Activated naive CD4-positive, alpha-beta T cell treated with anti-CD3 and anti-CD28 coated beads, Interleukin-2, amount 50 U/mL, for 72 hours (primary cell): ENCODE data around the gene MPG. TPM values are rescaled to one million over a fixed set of nuclear protein-coding genes. Genes with fewer than 3 reads are reported as not detected.
A peak's percentile ranks its signal among the peaks of the same experiment; 100 is the strongest.

Experiments used
- ATAC-seq, 2 donors: fragments of 150-1000 bp; cut with Tn5 transposase; 2 replicates each; pipeline ENCODE4 v1.10.0; 2021; ENCODE audit warnings: mild to moderate bottlenecking in 2 of 2, moderate library complexity in 2 of 2
- DNase-seq, 2 donors: peaks; one replicate each; pipeline ENCODE4 v3.0.0; 2021 to 2022; ENCODE audit warnings: low spot score in 2 of 2
- H3K27ac Mint-ChIP-seq, 2 donors: one replicate each; pipeline ENCODE4 v1.8.0; 2022; ENCODE audit warnings: mild to moderate bottlenecking in 2 of 2, mixed read lengths in 2 of 2
- H3K36me3 Mint-ChIP-seq, 2 donors: one replicate each; pipeline ENCODE4 v1.8.0; 2022; ENCODE audit warnings: mixed read lengths in 2 of 2
- H3K9me3 Mint-ChIP-seq, 2 donors: one replicate each; pipeline ENCODE4 v1.8.0; 2022; ENCODE audit warnings: mixed read lengths in 2 of 2
- total RNA-seq, 2 donors: library from RNA; stranded (reverse); gene quantifications; one replicate each; pipeline ENCODE4 v1.2.3, GENCODE V29; 2022

MPG gene
- total RNA-seq, 2 donors from 2014 or later = 32.6 to 65.6 TPM

DNA sequence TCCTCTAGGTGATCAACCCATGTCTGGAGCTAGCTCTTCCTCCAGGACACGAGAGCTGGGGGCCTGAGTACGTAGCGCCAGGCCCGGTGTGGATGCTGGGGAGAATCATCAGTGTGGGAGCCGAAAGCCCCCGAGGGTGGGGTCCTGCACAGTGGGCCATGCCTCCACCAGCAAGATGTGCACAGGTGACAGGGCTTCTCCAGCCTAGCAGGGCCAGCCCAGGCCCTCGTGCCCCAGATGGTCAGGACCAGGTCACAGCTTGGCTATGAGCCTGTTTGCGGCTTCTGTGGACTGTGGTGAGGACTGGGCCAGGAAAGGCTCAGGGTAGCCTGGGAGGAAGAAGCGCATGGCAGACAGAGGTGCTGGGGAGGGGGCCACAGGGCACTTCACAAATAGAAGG is 7.8 kb downstream of the MPG start:
- no peaks in the 10 kb centered on the region for H3K9me3 Mint-ChIP-seq
- ATAC-seq = no peak
- H3K36me3 Mint-ChIP-seq = no peaks in the 10 kb centered on the region
- DNase-seq = no peak
- H3K27ac Mint-ChIP-seq = peak overlapping the region; percentile 65 to 89

DNA sequence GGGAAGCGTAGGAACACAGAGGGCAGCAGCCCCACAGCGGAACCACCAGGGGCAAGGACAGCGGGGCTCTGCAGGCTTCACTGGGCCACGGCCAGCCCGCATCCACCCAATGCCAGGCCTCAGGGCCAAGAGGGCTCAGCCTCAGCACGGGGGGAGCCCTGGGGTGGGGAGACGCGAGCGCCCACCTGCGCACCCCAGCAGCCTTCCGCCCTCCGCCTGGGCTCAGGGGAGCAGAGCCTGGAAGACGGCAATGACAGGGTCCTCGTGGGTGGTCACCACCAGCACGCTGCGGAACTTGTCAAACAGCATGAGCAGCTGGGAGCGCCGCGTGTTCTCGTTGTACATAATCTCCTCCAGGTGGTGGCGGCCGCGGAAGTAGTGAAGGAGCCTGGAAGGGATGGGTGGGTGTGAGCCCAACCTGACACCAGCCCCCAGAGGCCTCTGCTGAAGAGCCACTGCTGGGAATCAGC is 8.5 kb downstream of the MPG start:
- Mint-ChIP-seq H3K36me3 (no peaks in the 10 kb centered on the region), H3K9me3 (no peaks in the 10 kb centered on the region), H3K27ac (peak overlapping the region in 1 of 2 donors; percentile 65)
- no peak for ATAC-seq
- DNase-seq = no peak

DNA sequence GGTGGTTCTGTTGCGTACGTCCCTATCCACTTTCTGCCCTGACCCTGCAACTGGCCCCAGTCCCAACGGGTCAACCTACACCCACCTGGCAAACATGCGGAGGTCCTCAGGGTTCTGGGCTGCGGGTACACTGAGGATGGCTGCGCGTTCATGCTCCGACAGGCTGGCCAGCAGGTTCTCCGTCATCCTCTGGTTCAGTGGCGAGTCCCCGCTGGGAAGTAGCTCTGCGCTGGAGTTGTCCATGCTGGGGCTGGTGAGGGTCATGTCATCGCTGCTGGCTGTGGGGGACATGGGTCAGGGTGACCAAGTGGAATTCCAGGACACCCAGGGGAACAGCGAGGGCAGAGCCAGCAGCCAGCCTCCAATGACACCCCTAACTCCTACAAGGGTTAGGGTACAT is 10.6 kb downstream of the MPG start:
- H3K36me3 Mint-ChIP-seq = no peaks in the 10 kb centered on the region

DNA sequence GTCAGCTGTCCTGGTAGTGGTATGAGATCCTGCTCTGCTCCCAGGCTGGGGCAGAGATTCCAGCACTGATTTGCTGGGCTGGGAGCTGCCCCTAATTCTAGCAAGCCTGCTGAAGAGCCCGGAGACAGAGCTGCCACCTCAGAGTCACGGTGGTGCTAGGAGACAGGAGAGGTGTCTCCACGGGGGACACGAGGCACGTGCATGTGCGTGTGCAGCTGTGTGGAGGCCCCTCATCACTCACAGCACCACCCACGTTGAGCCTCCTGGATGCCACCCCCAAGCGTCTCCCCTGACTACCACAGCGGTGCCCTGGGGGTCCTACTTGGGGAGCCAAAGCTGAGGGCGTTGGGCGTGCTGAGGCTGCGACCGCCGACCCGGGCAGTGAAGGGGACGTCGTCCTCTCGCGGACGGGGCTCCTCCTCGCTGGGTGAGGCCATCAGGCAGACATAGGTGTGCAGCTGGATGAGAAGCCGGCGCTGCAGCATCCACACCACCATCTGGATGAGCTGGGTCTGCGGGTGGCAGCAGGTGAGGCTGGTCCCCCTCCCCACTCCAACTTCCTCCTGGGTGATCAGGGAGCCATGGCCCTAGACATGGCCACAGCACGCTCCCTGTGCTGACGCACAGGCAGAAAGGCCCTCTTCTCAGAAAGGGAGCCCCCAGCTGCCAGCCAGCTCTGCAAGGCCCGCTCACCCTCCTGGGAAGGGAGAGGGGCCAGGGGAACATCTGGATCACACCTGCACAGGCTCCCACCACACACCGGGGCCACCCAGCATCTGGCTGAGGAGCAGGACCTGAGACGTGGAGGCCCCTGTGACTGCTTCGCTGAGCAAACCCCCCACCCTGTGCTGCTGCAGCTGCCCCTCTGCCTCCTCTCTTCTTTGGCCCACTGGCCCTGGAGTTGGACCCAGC is 11.6 kb downstream of the MPG start:
- ATAC-seq (no peak), DNase-seq (no peak)
- H3K9me3 Mint-ChIP-seq = no peaks in the 10 kb centered on the region
- no peaks in the 10 kb centered on the region for H3K36me3 Mint-ChIP-seq
- H3K27ac Mint-ChIP-seq = peak overlapping the region in 1 of 2 donors; percentile 14

More for the DNA sequence above, 10.6 kb downstream of the MPG start:
- ATAC-seq (no peak), DNase-seq (no peak)
- Mint-ChIP-seq H3K27ac (no peak overlapping the region), H3K9me3 (no peaks in the 10 kb centered on the region)

DNA sequence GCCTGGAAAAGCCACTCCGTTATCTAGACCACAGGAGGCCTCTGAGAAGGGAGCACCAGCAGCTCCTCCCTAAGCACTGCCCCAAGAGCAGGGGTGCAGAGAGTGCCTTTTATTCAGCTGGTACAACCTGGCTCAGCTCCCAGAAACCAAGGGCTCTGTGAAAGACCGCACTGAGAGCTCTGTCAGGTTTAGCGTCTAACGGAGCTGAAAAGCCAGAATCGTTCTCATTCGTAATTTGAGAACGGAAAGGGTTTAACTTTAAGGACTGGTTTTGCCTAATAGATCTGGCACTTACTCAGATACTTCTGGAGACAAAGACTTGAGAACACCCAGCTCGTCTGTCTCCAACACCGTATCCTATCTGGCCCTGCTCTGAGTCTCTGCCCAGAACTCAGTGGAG is 13.5 kb downstream of the MPG start:
- H3K9me3 Mint-ChIP-seq = no peaks in the 10 kb centered on the region
- ATAC-seq (no peak), DNase-seq (no peak)
- H3K36me3 Mint-ChIP-seq = no peaks in the 10 kb centered on the region
- H3K27ac Mint-ChIP-seq = peak overlapping the region in 1 of 2 donors; percentile 72

DNA sequence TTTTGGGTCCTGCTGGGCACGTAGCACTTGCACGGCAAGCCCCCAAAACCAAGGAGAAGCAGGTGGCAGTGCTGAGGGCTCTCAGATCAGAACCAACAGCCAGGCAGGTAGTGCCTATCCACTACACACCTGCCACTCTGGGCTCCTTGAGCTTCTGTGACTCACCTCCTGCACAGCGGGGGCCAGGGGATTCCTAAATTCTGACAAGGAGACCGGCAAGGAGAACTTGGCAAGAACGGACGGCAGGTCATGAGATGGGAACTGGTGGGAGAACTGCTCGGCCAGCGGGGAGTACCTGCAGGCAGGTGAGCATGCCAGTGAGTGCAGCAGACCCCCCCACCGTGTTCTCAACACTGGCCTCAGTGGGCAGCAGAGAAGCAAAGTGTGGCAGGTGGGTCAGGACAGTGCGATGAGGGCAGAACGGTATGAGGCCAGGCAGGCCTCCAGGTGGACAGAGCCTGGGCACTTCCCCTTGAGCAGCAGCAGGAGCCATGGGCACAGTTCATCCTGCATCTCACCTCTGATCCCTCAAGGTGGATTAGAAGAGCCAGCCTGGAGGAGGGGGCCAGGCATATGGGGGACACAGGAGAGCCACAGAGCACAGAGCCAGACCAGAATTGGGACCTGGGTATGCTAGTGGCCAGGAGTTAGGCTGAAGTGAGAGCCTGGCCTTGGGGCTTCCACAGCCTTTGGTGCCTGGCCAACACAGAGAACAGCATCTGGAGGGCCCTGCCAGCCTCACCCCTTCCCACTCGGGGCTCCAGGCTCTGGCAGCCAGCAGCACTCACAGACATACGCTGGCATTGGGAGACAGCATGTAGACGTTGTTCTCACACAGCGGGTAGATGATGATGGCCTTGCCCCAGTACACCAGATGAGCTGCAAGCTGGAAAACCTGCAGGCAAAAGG is 14.7 kb downstream of the MPG start:
- no peaks in the 10 kb centered on the region for H3K36me3 Mint-ChIP-seq
- H3K27ac Mint-ChIP-seq = peak overlapping the region; percentile 72 to 74
- no peak for DNase-seq
- H3K9me3 Mint-ChIP-seq = no peaks in the 10 kb centered on the region
- ATAC-seq = no peak

DNA sequence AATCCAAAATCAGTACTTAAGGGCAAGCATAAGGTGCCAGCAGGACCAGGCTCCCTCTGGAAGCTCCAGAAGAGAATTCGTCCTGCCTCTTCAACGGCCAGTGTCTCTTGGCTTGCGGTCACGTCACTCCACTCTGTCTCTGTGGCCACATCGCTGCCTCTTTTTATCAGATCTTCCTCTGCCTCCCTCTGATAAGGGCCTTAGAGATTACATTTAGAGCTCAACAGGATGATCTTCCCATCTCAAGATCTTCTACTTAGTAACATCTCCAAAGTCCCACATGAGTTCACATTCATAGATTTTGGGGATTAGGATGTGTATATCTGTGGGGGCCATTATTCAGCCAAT is 16.9 kb downstream of the MPG start:
- Mint-ChIP-seq H3K36me3 (no peaks in the 10 kb centered on the region), H3K9me3 (no peaks in the 10 kb centered on the region), H3K27ac (peak overlapping the region in 1 of 2 donors; percentile 93)
- ATAC-seq = no peak
- no peak for DNase-seq

DNA sequence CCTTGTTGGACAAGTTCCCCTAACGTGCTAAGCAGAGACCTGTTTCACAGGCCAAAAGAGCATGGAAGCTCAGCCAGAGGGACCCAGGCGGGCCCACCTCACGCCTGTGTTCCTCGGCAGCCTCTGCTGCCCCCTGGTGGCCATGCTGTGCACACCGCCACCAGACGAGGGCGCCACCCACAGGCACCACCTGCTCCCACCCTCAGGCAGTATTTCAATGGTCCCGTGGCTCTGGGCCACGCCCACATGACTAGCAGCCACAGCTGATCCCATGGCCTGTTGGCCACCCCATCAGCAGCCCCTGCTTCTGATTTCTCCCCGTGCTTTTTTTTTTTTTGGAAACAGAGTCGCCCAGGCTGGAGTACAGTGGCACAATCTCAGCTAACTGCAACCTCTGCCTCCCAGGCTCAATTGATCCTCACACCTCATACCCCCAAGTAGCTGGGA is 18.9 kb downstream of the MPG start:
- DNase-seq = peak; percentile 88 to 96
- peak; percentile 95 to 99 for ATAC-seq
- Mint-ChIP-seq H3K36me3 (no peaks in the 10 kb centered on the region), H3K9me3 (no peaks in the 10 kb centered on the region), H3K27ac (no peak overlapping the region)

DNA sequence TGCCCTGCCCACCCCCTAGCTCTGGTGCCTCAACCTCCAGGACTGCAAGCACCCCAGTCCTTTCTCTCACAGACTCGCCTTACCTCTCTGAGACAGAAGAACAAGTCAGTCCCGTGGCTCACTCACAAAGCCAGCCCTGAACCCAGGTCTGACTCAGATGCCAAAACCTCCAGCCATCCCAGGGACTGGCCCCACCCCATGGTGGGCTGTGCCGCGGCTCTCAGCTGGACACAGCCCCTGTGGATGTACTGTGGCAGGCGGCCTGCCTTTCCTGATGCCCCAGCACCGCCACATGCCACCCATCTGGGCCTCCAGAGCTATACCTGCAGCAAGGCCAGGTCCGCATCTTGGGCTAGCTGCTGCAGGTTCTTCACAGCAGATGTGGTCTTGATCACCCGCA is 19.8 kb downstream of the MPG start:
- H3K9me3 Mint-ChIP-seq = no peaks in the 10 kb centered on the region
- ATAC-seq (no peak), DNase-seq (no peak)
- H3K36me3 Mint-ChIP-seq = no peaks in the 10 kb centered on the region
- no peak overlapping the region for H3K27ac Mint-ChIP-seq

DNA sequence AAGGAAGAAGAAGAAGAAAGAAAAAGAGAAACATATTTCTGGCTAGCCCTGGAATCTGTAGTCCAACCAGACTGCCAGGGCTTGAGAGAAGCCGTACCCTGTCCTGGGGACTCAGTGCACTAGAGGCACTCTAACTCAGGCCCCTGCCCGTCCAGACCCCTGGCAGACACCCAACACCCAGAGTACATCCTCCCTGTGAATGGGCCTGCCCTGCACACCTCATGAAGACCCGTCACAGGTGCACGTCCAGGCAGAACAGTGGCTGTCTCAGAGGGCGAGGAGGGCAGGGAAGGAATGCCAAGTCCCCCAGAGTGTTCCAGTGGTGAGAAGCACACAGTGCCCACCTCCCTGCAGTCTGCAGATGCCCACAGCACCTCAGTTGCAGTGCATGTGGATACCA is 23.0 kb downstream of the MPG start:
- no peaks in the 10 kb centered on the region for H3K36me3 Mint-ChIP-seq
- DNase-seq (no peak), ATAC-seq (no peak)
- H3K9me3 Mint-ChIP-seq = no peaks in the 10 kb centered on the region
- H3K27ac Mint-ChIP-seq = no peak overlapping the region

DNA sequence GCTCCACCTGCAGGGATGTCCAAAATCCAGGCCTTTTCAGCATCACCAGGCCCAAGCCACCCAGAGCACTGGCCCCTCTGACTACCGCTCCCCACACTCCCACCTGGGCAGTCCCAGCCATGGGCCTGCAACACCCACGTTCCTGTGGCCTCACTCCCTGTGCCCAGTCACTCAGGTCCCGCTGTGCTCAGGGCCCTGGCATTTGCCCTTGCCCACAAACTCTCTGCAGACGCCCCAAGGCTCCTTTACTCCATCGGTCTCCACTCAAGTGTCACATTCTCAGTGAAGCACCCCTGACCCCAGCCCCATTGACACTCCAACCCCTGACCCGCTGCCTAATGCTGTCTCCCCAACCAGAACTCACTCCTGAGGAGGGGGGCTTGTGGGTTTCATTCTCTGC is 23.6 kb downstream of the MPG start:
- H3K36me3 Mint-ChIP-seq = no peaks in the 10 kb centered on the region
- DNase-seq = no peak
- no peak overlapping the region for H3K27ac Mint-ChIP-seq
- no peaks in the 10 kb centered on the region for H3K9me3 Mint-ChIP-seq
- no peak for ATAC-seq

DNA sequence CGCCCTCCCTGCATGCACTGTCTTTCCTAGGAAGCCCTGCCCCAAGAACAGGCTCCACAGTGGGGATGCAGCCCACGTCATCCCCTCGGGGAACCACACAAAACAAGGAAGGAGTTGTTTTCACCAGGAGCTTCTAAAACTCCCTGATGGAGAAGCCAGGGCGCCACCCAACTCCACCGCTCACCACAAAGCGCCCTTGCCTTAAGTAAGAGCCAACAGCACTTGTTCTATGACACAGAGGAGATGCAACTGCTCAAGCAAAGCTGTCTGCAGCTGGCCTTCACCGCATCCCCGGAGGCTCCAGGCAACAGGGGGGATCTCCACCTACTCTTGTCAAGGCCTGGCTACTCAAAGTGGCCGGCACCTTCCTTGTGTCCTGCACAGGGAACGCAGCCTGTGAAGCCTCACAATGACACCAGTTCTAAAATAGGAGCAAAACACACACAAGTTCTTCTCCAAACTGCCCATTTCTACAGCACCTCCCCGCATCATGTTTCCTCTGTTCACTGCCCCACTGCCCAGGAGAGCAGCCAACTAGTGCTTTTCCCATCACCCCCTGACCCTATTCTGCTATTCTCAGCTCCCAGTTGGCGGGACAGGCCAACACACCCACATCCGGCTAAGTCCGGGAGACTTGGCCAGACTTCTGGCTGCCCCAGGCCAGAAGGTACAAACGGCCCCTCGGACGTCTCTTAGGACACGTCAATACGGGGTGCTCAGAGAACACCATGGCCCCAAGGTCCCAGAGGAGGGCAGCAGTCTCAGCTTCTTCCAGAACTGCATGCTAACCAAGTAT is 24.2 kb downstream of the MPG start:
- no peak for DNase-seq
- Mint-ChIP-seq H3K9me3 (no peaks in the 10 kb centered on the region), H3K36me3 (no peaks in the 10 kb centered on the region), H3K27ac (peak overlapping the region in 1 of 2 donors; percentile 4)
- no peak for ATAC-seq

DNA sequence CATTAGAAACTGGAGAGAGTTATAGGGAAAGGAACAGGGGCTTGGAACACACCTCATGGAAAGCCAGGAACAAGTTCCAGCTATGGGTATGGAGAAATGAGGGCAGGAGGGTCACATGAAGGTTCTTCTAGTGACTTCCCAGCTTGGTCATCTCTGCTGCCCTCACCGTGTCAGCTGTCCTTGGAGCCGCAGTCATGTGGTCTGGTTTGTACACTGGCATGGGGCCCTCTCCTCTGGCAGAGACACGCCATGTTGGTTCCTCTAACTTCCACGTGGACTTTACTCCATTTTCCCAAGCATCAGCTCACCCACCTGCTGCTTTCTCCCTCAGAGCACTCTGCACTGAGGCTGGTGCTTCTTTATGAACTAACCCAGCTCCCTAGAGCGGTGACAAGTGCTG is 26.3 kb downstream of the MPG start:
- ATAC-seq (no peak), DNase-seq (no peak)
- Mint-ChIP-seq H3K27ac (no peak overlapping the region), H3K9me3 (no peaks in the 10 kb centered on the region), H3K36me3 (no peaks in the 10 kb centered on the region)

DNA sequence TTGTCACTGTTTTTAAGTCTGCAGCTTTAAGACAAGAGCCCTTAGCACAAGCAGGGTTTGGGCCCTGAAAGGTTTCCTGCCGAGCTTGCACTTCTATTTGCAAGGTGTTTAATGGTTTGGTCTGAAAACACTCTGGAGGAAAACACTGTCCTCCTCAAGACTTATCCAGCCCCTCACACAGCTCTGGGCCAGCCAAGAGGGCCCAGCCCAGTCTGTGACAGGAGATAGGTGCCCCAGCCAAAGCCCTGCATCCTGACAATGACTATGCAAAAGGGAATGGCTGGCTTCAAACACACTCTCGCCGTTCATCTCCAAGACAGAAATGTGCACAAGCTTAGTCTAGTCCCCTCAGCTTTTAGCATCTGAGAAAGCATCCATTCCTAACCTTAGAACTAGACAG is 26.9 kb downstream of the MPG start:
- DNase-seq = no peak
- H3K36me3 Mint-ChIP-seq = no peaks in the 10 kb centered on the region
- no peak overlapping the region for H3K27ac Mint-ChIP-seq
- H3K9me3 Mint-ChIP-seq = no peaks in the 10 kb centered on the region
- no peak for ATAC-seq

DNA sequence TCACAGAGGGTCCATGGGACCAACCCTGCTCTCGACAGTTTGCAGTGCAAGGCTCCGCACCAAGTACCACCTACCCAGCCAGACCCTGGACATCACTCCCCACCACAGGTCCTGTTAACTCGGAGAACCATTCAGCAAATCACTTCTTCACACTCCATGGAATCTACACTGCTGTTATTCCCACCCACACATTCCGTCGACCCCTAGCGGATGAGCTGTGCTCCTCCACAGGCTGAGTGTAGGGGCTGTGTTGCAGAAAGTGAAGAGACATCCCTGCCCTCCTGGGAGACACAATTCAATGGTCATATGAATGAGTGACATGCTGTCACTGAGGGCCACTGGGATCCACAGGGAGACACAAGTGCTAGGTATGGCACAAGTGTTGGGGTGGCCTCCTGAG is 27.5 kb downstream of the MPG start:
- DNase-seq (no peak), ATAC-seq (no peak)
- Mint-ChIP-seq H3K27ac (no peak overlapping the region), H3K9me3 (no peaks in the 10 kb centered on the region), H3K36me3 (no peaks in the 10 kb centered on the region)

DNA sequence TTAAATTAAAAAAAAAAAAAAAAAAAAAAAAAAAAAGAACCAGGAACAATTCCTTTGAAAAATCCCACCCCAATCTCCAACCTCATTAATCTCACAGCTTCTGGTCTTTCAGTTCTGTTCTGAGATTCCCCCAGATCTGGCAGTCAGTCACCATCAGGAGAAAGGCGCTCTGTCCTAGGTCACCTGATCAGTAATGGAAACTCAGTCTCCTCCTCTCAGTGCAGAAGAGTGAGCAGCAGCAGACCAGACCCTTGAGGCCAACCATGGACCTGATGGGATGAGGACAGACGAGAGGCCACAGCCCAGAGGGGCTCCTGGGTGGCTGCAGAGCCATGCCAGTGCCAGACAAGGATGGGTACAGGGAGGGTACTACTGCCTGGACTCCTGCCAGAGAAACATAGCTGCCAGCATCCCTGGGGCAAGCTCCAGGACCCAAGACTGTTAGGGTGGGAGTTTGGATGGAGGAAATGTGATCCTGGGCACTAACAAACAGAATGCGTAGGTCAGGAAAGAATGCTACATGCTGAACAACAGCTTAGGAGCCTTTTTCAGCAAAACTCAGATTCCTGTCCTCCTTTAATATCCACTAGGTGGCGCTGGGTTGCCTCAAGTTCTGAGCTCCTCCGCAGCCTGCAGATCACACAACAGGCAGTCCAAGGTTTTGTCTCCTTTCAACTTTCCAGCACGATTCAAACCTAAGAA is 28.7 kb downstream of the MPG start:
- H3K27ac Mint-ChIP-seq = no peak overlapping the region
- no peaks in the 10 kb centered on the region for H3K36me3 Mint-ChIP-seq
- ATAC-seq = peak; percentile 69 to 74
- H3K9me3 Mint-ChIP-seq = no peaks in the 10 kb centered on the region
- peak in 1 of 2 donors; percentile 46 for DNase-seq
